HG03342 (cell line): ENCODE measurements around the gene YIF1B.
"Not testable (repeated sequence)": the region's sequence is repeated elsewhere in the genome, so short reads cannot be mapped to it uniquely, and the experiment has no call there.

Experiments
- ATAC-seq: cut with Tn5 transposase; IDR thresholded peaks from one replicate; pipeline ENCODE4 v1.9.1; 2021; ENCODE audit warnings: mild to moderate bottlenecking, moderate library complexity; ENCODE audit not compliant: unreplicated experiment

Gene YIF1B

GRCh38 chr19:38315657-38316476 lies at the start of gene YIF1B:
Gene YIF1B, minus strand, starts transcription at chr19:38315947. Its CDS starts 30 bp downstream, at chr19:38315917.
- ATAC-seq, result peak; percentile 85

GRCh38 chr19:38362946-38363688 lies 47.4 kb upstream of the YIF1B start:
- ATAC-seq, result not testable (repeated sequence)

- peak; percentile 40 for ATAC-seq
Measured at GRCh38 chr19:38362076-38362945, 46.6 kb upstream of the YIF1B start.

- peak; percentile 60 for ATAC-seq
Measured at GRCh38 chr19:38361633-38362075, 45.9 kb upstream of the YIF1B start.

- ATAC-seq, result no peak
Measured at GRCh38 chr19:38360839-38361631, 45.3 kb upstream of the YIF1B start.

- no peak for ATAC-seq
Measured at GRCh38 chr19:38360351-38360750, 44.6 kb upstream of the YIF1B start.

- ATAC-seq, result no peak
Measured at GRCh38 chr19:38359242-38360021, 43.7 kb upstream of the YIF1B start.

GRCh38 chr19:38358071-38358470 lies 42.3 kb upstream of the YIF1B start:
- no peak for ATAC-seq

- no peak for ATAC-seq
Measured at GRCh38 chr19:38355728-38356725, 40.3 kb upstream of the YIF1B start.

- ATAC-seq, result no peak
Measured at GRCh38 chr19:38352611-38353010, 36.9 kb upstream of the YIF1B start.

- no peak for ATAC-seq
Measured at GRCh38 chr19:38351865-38352395, 36.2 kb upstream of the YIF1B start.

- no peak for ATAC-seq
Measured at GRCh38 chr19:38350883-38351282, 35.1 kb upstream of the YIF1B start.

GRCh38 chr19:38346837-38347236 lies 31.1 kb upstream of the YIF1B start:
- no peak for ATAC-seq

- no peak for ATAC-seq
Measured at GRCh38 chr19:38340927-38341326, 25.2 kb upstream of the YIF1B start.

- ATAC-seq, result not testable (repeated sequence)
Measured at GRCh38 chr19:38339011-38339410, 23.3 kb upstream of the YIF1B start.

GRCh38 chr19:38337360-38337653 lies 21.6 kb upstream of the YIF1B start:
- no peak for ATAC-seq

- peak; percentile 49 for ATAC-seq
Measured at GRCh38 chr19:38336638-38337359, 21.1 kb upstream of the YIF1B start.
